ENCODE results near the gene FAHD2B.
"Not testable (repeated sequence)": the region's sequence is repeated elsewhere in the genome, so short reads cannot be mapped to it uniquely, and the experiment has no call there.

DNA sequence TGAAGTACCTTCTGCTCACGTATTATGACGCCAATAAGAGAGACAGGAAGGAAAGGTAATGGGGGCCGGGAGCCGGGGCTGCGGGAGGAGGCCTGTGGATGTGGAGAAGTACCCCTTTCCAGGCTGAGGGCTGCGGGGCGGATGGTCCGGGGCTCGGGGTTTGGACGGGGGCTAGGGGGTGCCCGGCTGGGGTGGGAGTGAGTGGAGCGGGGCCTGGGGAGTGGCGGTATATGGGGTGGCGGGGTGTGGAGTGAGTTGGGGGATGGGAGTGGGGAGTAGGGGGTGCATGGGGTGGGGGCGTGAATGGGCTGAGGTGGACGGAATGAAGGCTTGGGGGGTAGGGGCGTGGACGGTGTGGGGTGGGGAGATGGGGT is 19.2 kb upstream of the FAHD2B start:
- TF ChIP-seq POLR2A (IDR thresholded peaks at IDR 0.05) = not testable (repeated sequence)
- TF ChIP-seq, protein P1, sequence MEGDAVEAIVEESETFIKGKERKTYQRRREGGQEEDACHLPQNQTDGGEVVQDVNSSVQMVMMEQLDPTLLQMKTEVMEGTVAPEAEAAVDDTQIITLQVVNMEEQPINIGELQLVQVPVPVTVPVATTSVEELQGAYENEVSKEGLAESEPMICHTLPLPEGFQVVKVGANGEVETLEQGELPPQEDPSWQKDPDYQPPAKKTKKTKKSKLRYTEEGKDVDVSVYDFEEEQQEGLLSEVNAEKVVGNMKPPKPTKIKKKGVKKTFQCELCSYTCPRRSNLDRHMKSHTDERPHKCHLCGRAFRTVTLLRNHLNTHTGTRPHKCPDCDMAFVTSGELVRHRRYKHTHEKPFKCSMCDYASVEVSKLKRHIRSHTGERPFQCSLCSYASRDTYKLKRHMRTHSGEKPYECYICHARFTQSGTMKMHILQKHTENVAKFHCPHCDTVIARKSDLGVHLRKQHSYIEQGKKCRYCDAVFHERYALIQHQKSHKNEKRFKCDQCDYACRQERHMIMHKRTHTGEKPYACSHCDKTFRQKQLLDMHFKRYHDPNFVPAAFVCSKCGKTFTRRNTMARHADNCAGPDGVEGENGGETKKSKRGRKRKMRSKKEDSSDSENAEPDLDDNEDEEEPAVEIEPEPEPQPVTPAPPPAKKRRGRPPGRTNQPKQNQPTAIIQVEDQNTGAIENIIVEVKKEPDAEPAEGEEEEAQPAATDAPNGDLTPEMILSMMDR (IDR thresholded peaks at IDR 0.05) = not testable (repeated sequence)

Measured in thyroid gland (tissue), 4 donors.